Neural progenitor cell (in vitro differentiated cells): ENCODE measurements around the gene MSH2. TPM values are rescaled to one million over a fixed set of nuclear protein-coding genes. Genes with fewer than 3 reads are reported as not detected.

Experiments used
- DNase-seq: peaks from one replicate; pipeline ENCODE4 v3.0.0-alpha.2; 2016; ENCODE audit warnings: low spot score
- H2AFZ ChIP-seq: fragments of 200-600 bp; sonication (generic); replicated peaks from 2 replicates; pipeline ENCODE4 v1.6.1; 2016; ENCODE audit warnings: antibody characterized with exemption
- H3F3A ChIP-seq: fragments of 200-600 bp; sonication (generic); 2 replicates; pipeline ENCODE4 v1.6.1; 2016; ENCODE audit warnings: antibody characterized with exemption, low read depth
- H3K27ac ChIP-seq: fragments of 200-600 bp; sonication (generic); 2 replicates; pipeline ENCODE4 v1.5.1; 2016; ENCODE audit warnings: mild to moderate bottlenecking
- H3K27me3 ChIP-seq: fragments of 200-600 bp; sonication (generic); 2 replicates; pipeline ENCODE4 v1.6.1; 2016; ENCODE audit warnings: mild to moderate bottlenecking, moderate library complexity
- H3K36me3 ChIP-seq: fragments of 200-600 bp; sonication (generic); 2 replicates; pipeline ENCODE4 v1.5.1; 2016
- H3K4me1 ChIP-seq: fragments of 200-600 bp; sonication (generic); 2 replicates; pipeline ENCODE4 v1.6.1; 2016; ENCODE audit warnings: mixed run types
- H3K4me2 ChIP-seq: fragments of 200-600 bp; sonication (generic); 2 replicates; pipeline ENCODE4 v1.6.1; 2016
- H3K4me3 ChIP-seq: fragments of 200-600 bp; sonication (generic); 2 replicates; pipeline ENCODE4 v1.5.1; 2016
- H3K79me2 ChIP-seq: fragments of 200-600 bp; sonication (generic); 2 replicates; pipeline ENCODE4 v1.6.1; 2016; ENCODE audit warnings: low read depth
- H3K9ac ChIP-seq: fragments of 200-600 bp; sonication (generic); 2 replicates; pipeline ENCODE4 v1.6.1; 2016
- H3K9me3 ChIP-seq: fragments of 200-600 bp; sonication (generic); 2 replicates; pipeline ENCODE4 v1.5.1; 2016; ENCODE audit warnings: low read depth
- H4K20me1 ChIP-seq: fragments of 200-600 bp; sonication (generic); 2 replicates; pipeline ENCODE4 v1.6.1; 2016; ENCODE audit warnings: low read depth
- H3K27ac Mint-ChIP-seq: 3 replicates; pipeline ENCODE4 v1.8.0; 2021; ENCODE audit warnings: mixed read lengths
- H3K27me3 Mint-ChIP-seq: 2 replicates; pipeline ENCODE4 v1.8.0; 2022; ENCODE audit warnings: low read depth, mild to moderate bottlenecking, inconsistent platforms, moderate library complexity, mixed read lengths; ENCODE audit not compliant: insufficient read depth
- H3K36me3 Mint-ChIP-seq: 3 replicates; pipeline ENCODE4 v1.8.0; 2021; ENCODE audit warnings: mixed read lengths
- H3K4me1 Mint-ChIP-seq: 3 replicates; pipeline ENCODE4 v1.8.0; 2021; ENCODE audit warnings: mixed read lengths
- H3K4me3 Mint-ChIP-seq: 3 replicates; pipeline ENCODE4 v1.8.0; 2021; ENCODE audit warnings: mild to moderate bottlenecking, moderate library complexity, mixed read lengths
- H3K9me3 Mint-ChIP-seq: 3 replicates; pipeline ENCODE4 v1.8.0; 2020; ENCODE audit warnings: mixed read lengths
- EZH2 ChIP-seq: fragments of 200-600 bp; sonication (generic); IDR thresholded peaks from 2 replicates; pipeline ENCODE4 v1.6.1; 2017; ENCODE audit warnings: antibody characterized with exemption, mild to moderate bottlenecking, moderate library complexity
- EZH2phosphoT487 ChIP-seq: fragments of 200-600 bp; sonication (generic); IDR thresholded peaks from 2 replicates; pipeline ENCODE4 v1.6.1; 2017; ENCODE audit warnings: antibody characterized with exemption
- total RNA-seq: library from RNA; depleted of rRNA; stranded (reverse); fragments of >200 nt; gene quantifications from 2 replicates; pipeline ENCODE4 v1.2.3, GENCODE V29; 2015; ENCODE audit warnings: low replicate concordance
- TF ChIP-seq, protein P1 (sequence below): fragments of 200-600 bp; sonication (generic); IDR thresholded peaks from 2 replicates; pipeline ENCODE4 v1.5.1; 2017; ENCODE audit warnings: antibody characterized with exemption, mild to moderate bottlenecking

MSH2 gene
- 92.6 and 134 TPM in 2 replicates for total RNA-seq

DNA sequence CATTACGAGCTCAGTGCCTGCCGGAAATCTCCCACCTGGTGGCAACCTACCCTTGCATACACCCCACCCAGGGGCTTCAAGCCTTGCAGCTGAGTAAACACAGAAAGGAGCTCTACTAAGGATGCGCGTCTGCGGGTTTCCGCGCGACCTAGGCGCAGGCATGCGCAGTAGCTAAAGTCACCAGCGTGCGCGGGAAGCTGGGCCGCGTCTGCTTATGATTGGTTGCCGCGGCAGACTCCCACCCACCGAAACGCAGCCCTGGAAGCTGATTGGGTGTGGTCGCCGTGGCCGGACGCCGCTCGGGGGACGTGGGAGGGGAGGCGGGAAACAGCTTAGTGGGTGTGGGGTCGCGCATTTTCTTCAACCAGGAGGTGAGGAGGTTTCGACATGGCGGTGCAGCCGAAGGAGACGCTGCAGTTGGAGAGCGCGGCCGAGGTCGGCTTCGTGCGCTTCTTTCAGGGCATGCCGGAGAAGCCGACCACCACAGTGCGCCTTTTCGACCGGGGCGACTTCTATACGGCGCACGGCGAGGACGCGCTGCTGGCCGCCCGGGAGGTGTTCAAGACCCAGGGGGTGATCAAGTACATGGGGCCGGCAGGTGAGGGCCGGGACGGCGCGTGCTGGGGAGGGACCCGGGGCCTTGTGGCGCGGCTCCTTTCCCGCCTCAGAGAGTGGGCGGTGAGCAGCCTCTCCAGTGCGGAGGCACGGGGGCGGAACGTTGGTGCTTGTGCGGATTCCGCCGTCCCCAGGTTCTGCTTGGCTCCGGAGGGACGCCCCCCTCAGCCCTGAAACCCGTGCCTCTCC lies at the start of gene MSH2:
TSS of gene MSH2 (plus strand) at position 352 of the 804 bp plus-strand sequence. CDS start at position 388, 36 bp downstream.
- peak within 1 kb of the TSS; percentile 69 for H3K4me3 ChIP-seq
- H3K27ac ChIP-seq = no peak within 1 kb of the TSS
- peaks cover 4% of the 10 kb centered on the region for H3K4me1 ChIP-seq
- Mint-ChIP-seq H3K9me3 (peaks cover 19% of the 10 kb centered on the region), H3K27ac (peak within 1 kb of the TSS; percentile 96), H3K4me1 (peaks cover 24% of the 10 kb centered on the region), H3K27me3 (peaks cover 13% of the 10 kb centered on the region), H3K36me3 (peaks cover 28% of the 10 kb centered on the region), H3K4me3 (peak within 1 kb of the TSS; percentile 98)
- no peaks in the 10 kb centered on the region for H3K27me3 ChIP-seq
- peak within 1 kb of the TSS; percentile 4 for H3K9ac ChIP-seq
- peak within 1 kb of the TSS; percentile 84 for H3K4me2 ChIP-seq
- H2AFZ ChIP-seq = peak within 1 kb of the TSS; percentile 86
- DNase-seq = peak; percentile 95
- peaks cover 14% of the 10 kb centered on the region for H3F3A ChIP-seq
- H4K20me1 ChIP-seq = peaks cover 5% of the 10 kb centered on the region
- peaks cover 8% of the 10 kb centered on the region for H3K36me3 ChIP-seq
- TF ChIP-seq EZH2 = no peak
- TF ChIP-seq, protein P1, sequence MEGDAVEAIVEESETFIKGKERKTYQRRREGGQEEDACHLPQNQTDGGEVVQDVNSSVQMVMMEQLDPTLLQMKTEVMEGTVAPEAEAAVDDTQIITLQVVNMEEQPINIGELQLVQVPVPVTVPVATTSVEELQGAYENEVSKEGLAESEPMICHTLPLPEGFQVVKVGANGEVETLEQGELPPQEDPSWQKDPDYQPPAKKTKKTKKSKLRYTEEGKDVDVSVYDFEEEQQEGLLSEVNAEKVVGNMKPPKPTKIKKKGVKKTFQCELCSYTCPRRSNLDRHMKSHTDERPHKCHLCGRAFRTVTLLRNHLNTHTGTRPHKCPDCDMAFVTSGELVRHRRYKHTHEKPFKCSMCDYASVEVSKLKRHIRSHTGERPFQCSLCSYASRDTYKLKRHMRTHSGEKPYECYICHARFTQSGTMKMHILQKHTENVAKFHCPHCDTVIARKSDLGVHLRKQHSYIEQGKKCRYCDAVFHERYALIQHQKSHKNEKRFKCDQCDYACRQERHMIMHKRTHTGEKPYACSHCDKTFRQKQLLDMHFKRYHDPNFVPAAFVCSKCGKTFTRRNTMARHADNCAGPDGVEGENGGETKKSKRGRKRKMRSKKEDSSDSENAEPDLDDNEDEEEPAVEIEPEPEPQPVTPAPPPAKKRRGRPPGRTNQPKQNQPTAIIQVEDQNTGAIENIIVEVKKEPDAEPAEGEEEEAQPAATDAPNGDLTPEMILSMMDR = no peak
- no peaks in the 10 kb centered on the region for H3K9me3 ChIP-seq
- peaks cover 50% of the 10 kb centered on the region for H3K79me2 ChIP-seq

DNA sequence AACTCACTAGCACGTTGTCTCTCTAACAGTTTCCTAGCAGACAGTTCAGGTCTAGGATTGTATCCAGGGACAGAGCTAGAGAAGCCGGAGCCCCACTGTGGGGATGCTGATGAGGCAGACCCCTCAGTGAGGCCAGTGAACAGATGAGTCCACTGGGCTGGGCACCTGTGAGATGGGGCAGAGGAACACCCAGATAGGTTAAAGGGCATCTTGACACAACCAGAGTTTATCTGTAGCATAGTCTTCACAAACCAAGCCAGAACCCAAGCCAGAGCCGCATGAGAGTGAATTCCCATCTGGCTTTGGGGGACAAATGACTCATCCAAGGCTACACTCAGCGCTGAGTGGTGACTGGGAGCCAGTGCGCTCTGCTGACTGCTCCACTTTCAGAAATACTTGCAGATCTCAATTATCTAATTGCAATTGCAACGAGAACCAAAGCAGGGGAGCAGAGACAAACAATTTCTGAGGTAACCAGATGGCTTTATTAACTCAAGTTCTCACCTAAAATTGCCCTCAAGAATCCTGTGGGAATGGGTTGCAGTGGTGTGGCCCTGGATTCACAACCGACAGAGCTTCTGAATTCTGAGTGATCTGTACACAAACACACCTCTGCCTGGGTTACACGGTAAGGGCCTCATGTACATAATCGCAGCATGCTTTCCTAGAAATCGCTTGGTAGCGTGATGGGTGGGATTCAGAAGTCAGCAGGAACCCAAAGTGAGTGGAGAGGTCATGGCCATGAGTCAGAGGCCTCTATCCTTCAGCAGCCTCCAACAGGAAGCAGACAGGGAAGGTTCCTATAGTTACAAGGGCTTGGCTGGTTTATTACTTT lies 48.7 kb upstream of the MSH2 start:
- TF ChIP-seq EZH2phosphoT487 (no peak), EZH2 (no peak)
- TF ChIP-seq, protein P1 = no peak
- Histone ChIP-seq H3F3A (no peaks in the 10 kb centered on the region), H3K27me3 (no peaks in the 10 kb centered on the region), H3K4me1 (no peaks in the 10 kb centered on the region), H3K79me2 (no peaks in the 10 kb centered on the region), H3K9me3 (no peaks in the 10 kb centered on the region), H3K4me3 (no peak overlapping the region), H3K36me3 (no peaks in the 10 kb centered on the region), H2AFZ (no peak overlapping the region), H3K27ac (no peak overlapping the region), H4K20me1 (no peaks in the 10 kb centered on the region), H3K9ac (no peak overlapping the region), H3K4me2 (no peak overlapping the region)
- DNase-seq = no peak
- H3K4me1 Mint-ChIP-seq = peaks cover 18% of the 10 kb centered on the region
- no peaks in the 10 kb centered on the region for H3K9me3 Mint-ChIP-seq
- H3K4me3 Mint-ChIP-seq = no peak overlapping the region
- peak overlapping the region; percentile 39 for H3K27ac Mint-ChIP-seq
- H3K27me3 Mint-ChIP-seq = peaks cover 3% of the 10 kb centered on the region
- no peaks in the 10 kb centered on the region for H3K36me3 Mint-ChIP-seq

DNA sequence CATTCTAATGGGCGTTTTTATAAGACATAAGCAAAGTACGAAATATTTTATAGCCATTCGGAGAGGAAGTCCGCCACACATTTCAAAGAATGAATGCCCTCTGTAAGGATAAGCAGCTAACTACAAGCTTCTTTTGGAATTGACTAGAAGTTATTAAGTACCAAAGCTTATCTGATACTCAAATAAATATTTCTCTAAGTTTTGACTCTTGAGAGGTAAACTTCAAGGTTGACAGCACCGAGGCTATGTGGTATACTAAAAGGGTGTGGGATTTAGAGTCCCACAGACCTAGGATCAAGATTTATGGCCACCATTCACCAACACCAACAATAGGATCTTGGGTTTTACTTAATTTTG lies 48.1 kb upstream of the MSH2 start:
- Mint-ChIP-seq H3K9me3 (no peaks in the 10 kb centered on the region), H3K4me3 (no peak overlapping the region), H3K36me3 (no peaks in the 10 kb centered on the region), H3K4me1 (peaks cover 18% of the 10 kb centered on the region), H3K27me3 (peaks cover 3% of the 10 kb centered on the region), H3K27ac (no peak overlapping the region)
- Histone ChIP-seq H3K4me1 (no peaks in the 10 kb centered on the region), H4K20me1 (no peaks in the 10 kb centered on the region), H3F3A (no peaks in the 10 kb centered on the region), H3K27ac (no peak overlapping the region), H3K79me2 (no peaks in the 10 kb centered on the region), H3K4me3 (no peak overlapping the region), H3K9ac (no peak overlapping the region), H3K4me2 (no peak overlapping the region), H2AFZ (no peak overlapping the region), H3K9me3 (no peaks in the 10 kb centered on the region), H3K27me3 (no peaks in the 10 kb centered on the region), H3K36me3 (no peaks in the 10 kb centered on the region)
- TF ChIP-seq EZH2 (no peak), EZH2phosphoT487 (no peak)
- TF ChIP-seq, protein P1 = no peak
- no peak for DNase-seq
